ENCODE data around the gene PRR20G.

Gene PRR20G

GRCh38 chr3:127288921-127289705 lies 1.3 kb upstream of the PRR20G start:
- no peak for TF ChIP-seq CTCF (IDR thresholded peaks at IDR 0.05)
- no peak overlapping the region for H3K4me3 ChIP-seq
- DNase-seq (ENCODE audit: low spot score), result no peak
- no peak overlapping the region for H3K27ac ChIP-seq

DNA sequence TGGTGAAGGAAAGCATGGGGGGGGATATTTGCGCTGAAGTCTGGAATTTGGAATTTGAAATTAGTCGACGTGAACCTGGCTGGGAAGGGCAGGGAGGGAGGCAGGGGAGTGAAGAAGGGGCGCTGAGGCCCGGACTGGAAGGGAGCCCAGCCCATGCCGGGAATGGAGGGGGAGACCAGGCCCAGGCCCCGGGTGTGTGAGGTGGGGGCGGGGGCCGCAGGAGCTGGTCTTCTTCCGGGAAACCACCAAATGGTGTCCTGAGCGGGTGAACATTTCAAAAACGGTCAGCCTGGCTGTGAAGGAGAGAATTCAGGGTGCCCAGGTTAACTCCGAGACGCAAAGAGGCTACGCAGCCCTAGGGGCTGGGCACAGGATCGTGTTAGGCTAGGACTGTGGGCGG lies 497 bp upstream of the PRR20G start:
- Histone ChIP-seq H3K4me3 (no peak overlapping the region), H3K27ac (no peak overlapping the region)
- no peak for DNase-seq (ENCODE audit: low spot score)
- TF ChIP-seq CTCF (IDR thresholded peaks at IDR 0.05), result no peak

DNA sequence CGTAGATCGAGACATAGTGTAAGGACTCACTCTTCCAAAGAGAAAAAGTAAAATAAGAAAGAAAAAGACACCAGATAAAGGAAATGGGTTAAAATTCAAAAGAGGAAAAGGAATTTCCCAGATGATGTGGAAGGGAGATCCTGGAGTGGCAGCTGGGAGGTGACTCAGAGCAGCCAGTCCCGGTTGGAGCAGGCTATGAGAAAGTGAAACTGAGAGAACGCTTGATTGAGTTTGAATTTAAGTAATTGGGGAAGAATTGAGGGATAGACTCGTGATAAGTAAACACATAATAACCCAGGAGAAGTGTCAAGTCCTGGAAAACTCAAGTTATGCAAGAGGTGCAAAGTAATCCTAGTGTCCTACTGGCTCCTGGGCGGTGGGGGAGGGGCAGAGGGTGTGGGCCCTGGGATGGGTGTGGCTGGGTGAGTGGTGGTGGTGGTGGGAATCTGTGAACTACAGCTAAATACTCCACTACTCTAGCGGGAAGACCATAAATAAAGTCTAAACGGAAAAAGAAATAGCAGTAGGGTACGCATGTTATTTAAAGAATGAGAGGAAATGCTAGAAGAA lies 1.2 kb downstream of the PRR20G start:
- no peak for TF ChIP-seq CTCF (IDR thresholded peaks at IDR 0.05)
- DNase-seq (ENCODE audit: low spot score), result no peak
- no peak overlapping the region for H3K4me3 ChIP-seq
- no peak overlapping the region for H3K27ac ChIP-seq

DNA sequence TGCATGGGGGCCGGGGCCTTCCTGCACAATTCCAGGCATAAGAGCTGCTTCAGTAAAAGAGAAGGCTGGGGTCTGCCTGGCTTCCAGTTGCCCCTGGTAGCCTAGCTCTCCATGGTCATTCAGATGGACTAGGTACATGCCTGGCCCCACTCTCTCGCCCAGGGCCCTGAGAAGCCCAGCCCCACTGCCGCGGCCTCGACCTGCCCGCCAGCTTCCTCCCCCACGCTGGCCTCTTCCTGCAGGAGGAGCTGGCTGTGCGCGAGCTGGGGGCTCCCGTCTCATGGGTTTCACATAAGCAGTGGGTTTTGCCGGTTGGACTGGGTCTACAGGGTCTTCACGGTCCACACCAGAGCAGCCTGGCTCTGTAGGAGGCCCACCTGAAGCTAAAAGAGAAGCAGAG lies 3.6 kb downstream of the PRR20G start:
- DNase-seq (ENCODE audit: low spot score), result no peak
- Histone ChIP-seq H3K4me3 (no peak overlapping the region), H3K27ac (no peak overlapping the region)
- TF ChIP-seq CTCF (IDR thresholded peaks at IDR 0.05), result no peak

DNA sequence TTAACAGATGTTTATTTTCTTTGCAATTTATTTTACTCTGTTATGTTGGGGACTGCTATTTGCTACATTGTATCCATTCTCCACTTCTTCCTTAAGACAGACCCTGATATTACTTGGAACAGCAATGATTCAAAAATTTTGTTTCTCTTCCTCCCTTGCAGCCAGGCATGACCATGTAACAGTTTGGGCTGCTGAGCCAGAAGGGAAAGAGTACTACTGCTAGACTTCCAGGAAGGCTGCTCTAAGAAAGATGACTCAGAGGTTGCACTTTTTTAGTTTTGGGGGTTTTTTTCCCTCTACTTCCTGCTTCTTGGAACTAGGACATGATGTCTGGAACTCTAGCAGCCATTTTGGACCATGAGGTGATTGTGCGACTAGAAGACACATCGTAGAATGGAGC lies 10.3 kb downstream of the PRR20G start:
- DNase-seq (ENCODE audit: low spot score), result no peak
- Histone ChIP-seq H3K27ac (no peak overlapping the region), H3K4me3 (no peak overlapping the region)
- no peak for TF ChIP-seq CTCF (IDR thresholded peaks at IDR 0.05)

DNA sequence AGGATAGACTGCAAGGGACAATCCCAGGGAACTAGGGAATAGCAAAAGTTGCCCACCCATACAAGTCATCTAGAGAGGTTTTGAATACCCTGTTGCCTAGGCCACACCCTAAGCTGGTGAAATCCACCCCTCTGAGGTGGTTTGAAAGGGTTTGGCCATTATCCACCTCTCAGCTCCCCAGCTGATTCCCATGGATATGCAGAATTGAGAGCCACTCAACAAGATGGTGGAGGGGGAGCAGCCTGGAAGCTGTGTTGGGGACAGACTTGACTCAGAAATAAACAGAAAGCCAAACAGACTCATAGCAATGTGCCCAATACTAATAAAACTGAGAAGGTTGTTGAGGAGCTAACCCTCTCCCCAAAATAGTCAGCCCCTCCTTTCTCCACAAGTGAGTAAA lies 10.9 kb downstream of the PRR20G start:
- no peak for TF ChIP-seq CTCF (IDR thresholded peaks at IDR 0.05)
- Histone ChIP-seq H3K4me3 (no peak overlapping the region), H3K27ac (no peak overlapping the region)
- no peak for DNase-seq (ENCODE audit: low spot score)

GRCh38 chr3:127276396-127276795 lies 11.4 kb downstream of the PRR20G start:
- TF ChIP-seq CTCF (IDR thresholded peaks at IDR 0.05), result no peak
- Histone ChIP-seq H3K27ac (no peak overlapping the region), H3K4me3 (no peak overlapping the region)
- no peak for DNase-seq (ENCODE audit: low spot score)
